ENCODE data around the gene ZNF341. TPM values are rescaled to one million over a fixed set of nuclear protein-coding genes. Genes with fewer than 3 reads are reported as not detected.

Gene ZNF341
- total and polyA plus RNA-seq, 2 experiments from 2014 or later = 4.3 to 6.1 TPM

DNA sequence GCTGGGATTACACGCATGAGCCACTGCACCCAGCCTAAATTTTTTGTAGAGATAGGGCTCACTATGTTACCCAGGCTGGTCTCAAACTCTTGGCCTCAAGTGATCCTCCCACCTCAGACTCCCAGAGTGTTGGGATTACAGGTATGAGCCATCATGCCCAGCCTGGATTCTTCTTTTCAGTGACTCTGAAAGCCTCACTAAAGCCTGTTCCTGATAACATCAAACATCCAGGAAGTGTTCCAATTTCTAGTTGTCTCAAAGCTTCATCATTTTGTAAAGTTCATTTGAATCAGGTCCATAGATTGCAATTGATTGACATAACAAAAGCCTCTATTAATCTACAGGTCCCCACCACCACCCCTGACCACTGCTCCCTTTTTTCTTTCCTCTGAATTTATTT, 50.1 kb downstream of the ZNF341 start (continued):
- TF ChIP-seq, protein P1, sequence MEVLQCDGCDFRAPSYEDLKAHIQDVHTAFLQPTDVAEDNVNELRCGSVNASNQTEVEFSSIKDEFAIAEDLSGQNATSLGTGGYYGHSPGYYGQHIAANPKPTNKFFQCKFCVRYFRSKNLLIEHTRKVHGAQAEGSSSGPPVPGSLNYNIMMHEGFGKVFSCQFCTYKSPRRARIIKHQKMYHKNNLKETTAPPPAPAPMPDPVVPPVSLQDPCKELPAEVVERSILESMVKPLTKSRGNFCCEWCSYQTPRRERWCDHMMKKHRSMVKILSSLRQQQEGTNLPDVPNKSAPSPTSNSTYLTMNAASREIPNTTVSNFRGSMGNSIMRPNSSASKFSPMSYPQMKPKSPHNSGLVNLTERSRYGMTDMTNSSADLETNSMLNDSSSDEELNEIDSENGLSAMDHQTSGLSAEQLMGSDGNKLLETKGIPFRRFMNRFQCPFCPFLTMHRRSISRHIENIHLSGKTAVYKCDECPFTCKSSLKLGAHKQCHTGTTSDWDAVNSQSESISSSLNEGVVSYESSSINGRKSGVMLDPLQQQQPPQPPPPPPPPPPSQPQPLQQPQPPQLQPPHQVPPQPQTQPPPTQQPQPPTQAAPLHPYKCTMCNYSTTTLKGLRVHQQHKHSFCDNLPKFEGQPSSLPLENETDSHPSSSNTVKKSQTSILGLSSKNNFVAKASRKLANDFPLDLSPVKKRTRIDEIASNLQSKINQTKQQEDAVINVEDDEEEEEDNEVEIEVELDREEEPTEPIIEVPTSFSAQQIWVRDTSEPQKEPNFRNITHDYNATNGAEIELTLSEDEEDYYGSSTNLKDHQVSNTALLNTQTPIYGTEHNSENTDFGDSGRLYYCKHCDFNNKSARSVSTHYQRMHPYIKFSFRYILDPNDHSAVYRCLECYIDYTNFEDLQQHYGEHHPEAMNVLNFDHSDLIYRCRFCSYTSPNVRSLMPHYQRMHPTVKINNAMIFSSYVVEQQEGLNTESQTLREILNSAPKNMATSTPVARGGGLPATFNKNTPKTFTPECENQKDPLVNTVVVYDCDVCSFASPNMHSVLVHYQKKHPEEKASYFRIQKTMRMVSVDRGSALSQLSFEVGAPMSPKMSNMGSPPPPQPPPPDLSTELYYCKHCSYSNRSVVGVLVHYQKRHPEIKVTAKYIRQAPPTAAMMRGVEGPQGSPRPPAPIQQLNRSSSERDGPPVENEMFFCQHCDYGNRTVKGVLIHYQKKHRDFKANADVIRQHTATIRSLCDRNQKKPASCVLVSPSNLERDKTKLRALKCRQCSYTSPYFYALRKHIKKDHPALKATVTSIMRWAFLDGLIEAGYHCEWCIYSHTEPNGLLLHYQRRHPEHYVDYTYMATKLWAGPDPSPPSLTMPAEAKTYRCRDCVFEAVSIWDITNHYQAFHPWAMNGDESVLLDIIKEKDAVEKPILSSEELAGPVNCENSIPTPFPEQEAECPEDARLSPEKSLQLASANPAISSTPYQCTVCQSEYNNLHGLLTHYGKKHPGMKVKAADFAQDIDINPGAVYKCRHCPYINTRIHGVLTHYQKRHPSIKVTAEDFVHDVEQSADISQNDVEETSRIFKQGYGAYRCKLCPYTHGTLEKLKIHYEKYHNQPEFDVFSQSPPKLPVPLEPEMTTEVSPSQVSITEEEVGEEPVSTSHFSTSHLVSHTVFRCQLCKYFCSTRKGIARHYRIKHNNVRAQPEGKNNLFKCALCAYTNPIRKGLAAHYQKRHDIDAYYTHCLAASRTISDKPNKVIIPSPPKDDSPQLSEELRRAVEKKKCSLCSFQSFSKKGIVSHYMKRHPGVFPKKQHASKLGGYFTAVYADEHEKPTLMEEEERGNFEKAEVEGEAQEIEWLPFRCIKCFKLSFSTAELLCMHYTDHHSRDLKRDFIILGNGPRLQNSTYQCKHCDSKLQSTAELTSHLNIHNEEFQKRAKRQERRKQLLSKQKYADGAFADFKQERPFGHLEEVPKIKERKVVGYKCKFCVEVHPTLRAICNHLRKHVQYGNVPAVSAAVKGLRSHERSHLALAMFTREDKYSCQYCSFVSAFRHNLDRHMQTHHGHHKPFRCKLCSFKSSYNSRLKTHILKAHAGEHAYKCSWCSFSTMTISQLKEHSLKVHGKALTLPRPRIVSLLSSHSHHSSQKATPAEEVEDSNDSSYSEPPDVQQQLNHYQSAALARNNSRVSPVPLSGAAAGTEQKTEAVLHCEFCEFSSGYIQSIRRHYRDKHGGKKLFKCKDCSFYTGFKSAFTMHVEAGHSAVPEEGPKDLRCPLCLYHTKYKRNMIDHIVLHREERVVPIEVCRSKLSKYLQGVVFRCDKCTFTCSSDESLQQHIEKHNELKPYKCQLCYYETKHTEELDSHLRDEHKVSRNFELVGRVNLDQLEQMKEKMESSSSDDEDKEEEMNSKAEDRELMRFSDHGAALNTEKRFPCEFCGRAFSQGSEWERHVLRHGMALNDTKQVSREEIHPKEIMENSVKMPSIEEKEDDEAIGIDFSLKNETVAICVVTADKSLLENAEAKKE (CRISPR knock-in tag; IDR thresholded peaks at IDR 0.05) = no peak
- TF ChIP-seq STAT1 (IDR thresholded peaks at IDR 0.05; ENCODE audit: unreplicated experiment) (no peak), JUNB (IDR thresholded peaks at IDR 0.05; ENCODE audit: unreplicated experiment) (no peak)

DNA sequence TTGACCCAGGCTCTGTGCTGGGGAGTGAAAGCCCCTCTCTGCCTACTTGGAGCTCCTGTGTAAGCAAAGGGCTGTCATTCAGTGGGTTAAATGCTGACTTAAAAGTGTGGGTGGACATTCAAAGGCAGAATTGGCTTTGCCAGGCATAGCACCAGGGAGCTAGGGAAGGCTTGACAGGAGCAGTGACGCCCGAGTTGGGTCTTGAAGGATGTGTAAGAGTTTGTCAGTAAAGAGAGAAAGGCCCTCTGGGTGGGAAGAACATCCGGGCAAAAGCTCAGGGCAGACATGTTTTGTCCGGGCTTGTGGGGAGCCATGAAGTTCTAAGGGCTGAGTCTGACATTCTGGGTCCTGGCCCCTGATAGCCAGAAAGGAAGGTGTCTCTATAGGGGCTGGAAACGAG, 51.5 kb downstream of the ZNF341 start:
- no peak overlapping the region for H3K27ac Mint-ChIP-seq
- DNase-seq (ENCODE audit: low spot score) = no peak
- H3K4me3 Mint-ChIP-seq = no peak overlapping the region
- no peak overlapping the region for H3K4me2 ChIP-seq
- H2AFZ ChIP-seq = no peak overlapping the region
- H3K4me1 ChIP-seq (ENCODE audit: insufficient read depth) = no peaks in the 10 kb centered on the region
- no peaks in the 10 kb centered on the region for H3K9me2 ChIP-seq (ENCODE audit: insufficient read depth)
- H3K79me2 ChIP-seq (replicated peaks; ENCODE audit: insufficient read depth) = no peaks in the 10 kb centered on the region
- H3F3A ChIP-seq (replicated peaks; ENCODE audit: low read depth) = no peaks in the 10 kb centered on the region
- no peaks in the 10 kb centered on the region for H3K9me3 Mint-ChIP-seq
- no peak overlapping the region for H3K4me3 ChIP-seq
- no peak overlapping the region for H3K27ac ChIP-seq (ENCODE audit: low read depth)
- no peaks in the 10 kb centered on the region for H3K4me1 Mint-ChIP-seq
- no peak for ATAC-seq
- H3K27me3 ChIP-seq (ENCODE audit: insufficient read depth) = no peaks in the 10 kb centered on the region
- H3K36me3 ChIP-seq (ENCODE audit: insufficient read depth) = no peaks in the 10 kb centered on the region
- H3K36me3 Mint-ChIP-seq (ENCODE audit: low read depth) = no peaks in the 10 kb centered on the region; the same call in 2 of the 3 replicates
- H3K27me3 Mint-ChIP-seq (ENCODE audit: insufficient read depth, low read depth, poor library complexity) = peaks cover 10% of the 10 kb centered on the region
- H4K20me1 ChIP-seq (replicated peaks; ENCODE audit: insufficient read depth) = no peaks in the 10 kb centered on the region
- no peak for TF ChIP-seq POLR2AphosphoS5 (IDR thresholded peaks at IDR 0.05; ENCODE audit: low read depth)
- TF ChIP-seq, protein P2, sequence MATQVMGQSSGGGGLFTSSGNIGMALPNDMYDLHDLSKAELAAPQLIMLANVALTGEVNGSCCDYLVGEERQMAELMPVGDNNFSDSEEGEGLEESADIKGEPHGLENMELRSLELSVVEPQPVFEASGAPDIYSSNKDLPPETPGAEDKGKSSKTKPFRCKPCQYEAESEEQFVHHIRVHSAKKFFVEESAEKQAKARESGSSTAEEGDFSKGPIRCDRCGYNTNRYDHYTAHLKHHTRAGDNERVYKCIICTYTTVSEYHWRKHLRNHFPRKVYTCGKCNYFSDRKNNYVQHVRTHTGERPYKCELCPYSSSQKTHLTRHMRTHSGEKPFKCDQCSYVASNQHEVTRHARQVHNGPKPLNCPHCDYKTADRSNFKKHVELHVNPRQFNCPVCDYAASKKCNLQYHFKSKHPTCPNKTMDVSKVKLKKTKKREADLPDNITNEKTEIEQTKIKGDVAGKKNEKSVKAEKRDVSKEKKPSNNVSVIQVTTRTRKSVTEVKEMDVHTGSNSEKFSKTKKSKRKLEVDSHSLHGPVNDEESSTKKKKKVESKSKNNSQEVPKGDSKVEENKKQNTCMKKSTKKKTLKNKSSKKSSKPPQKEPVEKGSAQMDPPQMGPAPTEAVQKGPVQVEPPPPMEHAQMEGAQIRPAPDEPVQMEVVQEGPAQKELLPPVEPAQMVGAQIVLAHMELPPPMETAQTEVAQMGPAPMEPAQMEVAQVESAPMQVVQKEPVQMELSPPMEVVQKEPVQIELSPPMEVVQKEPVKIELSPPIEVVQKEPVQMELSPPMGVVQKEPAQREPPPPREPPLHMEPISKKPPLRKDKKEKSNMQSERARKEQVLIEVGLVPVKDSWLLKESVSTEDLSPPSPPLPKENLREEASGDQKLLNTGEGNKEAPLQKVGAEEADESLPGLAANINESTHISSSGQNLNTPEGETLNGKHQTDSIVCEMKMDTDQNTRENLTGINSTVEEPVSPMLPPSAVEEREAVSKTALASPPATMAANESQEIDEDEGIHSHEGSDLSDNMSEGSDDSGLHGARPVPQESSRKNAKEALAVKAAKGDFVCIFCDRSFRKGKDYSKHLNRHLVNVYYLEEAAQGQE (IDR thresholded peaks at IDR 0.05; ENCODE audit: unreplicated experiment) = no peak
- TF ChIP-seq CREB1 (CRISPR knock-in tag; IDR thresholded peaks at IDR 0.05; ENCODE audit: low read depth) = no peak
- TF ChIP-seq NANOG (IDR thresholded peaks at IDR 0.05; ENCODE audit: borderline replicate concordance) = no peak
- no peak for TF ChIP-seq JUNB (IDR thresholded peaks at IDR 0.05; ENCODE audit: unreplicated experiment)
- TF ChIP-seq, protein P3, sequence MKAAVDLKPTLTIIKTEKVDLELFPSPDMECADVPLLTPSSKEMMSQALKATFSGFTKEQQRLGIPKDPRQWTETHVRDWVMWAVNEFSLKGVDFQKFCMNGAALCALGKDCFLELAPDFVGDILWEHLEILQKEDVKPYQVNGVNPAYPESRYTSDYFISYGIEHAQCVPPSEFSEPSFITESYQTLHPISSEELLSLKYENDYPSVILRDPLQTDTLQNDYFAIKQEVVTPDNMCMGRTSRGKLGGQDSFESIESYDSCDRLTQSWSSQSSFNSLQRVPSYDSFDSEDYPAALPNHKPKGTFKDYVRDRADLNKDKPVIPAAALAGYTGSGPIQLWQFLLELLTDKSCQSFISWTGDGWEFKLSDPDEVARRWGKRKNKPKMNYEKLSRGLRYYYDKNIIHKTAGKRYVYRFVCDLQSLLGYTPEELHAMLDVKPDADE (IDR thresholded peaks at IDR 0.05) = no peak
- no peak for TF ChIP-seq EZH2phosphoT487 (IDR thresholded peaks at IDR 0.05; ENCODE audit: unreplicated experiment)
- TF ChIP-seq, protein P4, sequence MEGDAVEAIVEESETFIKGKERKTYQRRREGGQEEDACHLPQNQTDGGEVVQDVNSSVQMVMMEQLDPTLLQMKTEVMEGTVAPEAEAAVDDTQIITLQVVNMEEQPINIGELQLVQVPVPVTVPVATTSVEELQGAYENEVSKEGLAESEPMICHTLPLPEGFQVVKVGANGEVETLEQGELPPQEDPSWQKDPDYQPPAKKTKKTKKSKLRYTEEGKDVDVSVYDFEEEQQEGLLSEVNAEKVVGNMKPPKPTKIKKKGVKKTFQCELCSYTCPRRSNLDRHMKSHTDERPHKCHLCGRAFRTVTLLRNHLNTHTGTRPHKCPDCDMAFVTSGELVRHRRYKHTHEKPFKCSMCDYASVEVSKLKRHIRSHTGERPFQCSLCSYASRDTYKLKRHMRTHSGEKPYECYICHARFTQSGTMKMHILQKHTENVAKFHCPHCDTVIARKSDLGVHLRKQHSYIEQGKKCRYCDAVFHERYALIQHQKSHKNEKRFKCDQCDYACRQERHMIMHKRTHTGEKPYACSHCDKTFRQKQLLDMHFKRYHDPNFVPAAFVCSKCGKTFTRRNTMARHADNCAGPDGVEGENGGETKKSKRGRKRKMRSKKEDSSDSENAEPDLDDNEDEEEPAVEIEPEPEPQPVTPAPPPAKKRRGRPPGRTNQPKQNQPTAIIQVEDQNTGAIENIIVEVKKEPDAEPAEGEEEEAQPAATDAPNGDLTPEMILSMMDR (conservative IDR thresholded peaks at IDR 0.05; ENCODE audit: low read depth in 2 of 2) = no peak
- no peak for TF ChIP-seq EZH2 (IDR thresholded peaks at IDR 0.05; ENCODE audit: low read depth, unreplicated experiment)
- no peak for TF ChIP-seq STAT1 (IDR thresholded peaks at IDR 0.05; ENCODE audit: unreplicated experiment)

Data from GM23338 (cell line).